Measurements from ENCODE around the gene GNAL. TPM values are rescaled to one million over a fixed set of nuclear protein-coding genes. Genes with fewer than 3 reads are reported as not detected.

Gene GNAL
- total RNA-seq, 1 donor from 2014 or later: 4.5 TPM

GRCh38 chr18:11739893-11740292 lies 50.8 kb downstream of the GNAL start:
- Histone ChIP-seq H3K36me3 (ENCODE audit: insufficient read depth, low read length) (no peaks in the 10 kb centered on the region), H3K4me1 (ENCODE audit: insufficient read depth, low read length) (no peaks in the 10 kb centered on the region), H3K79me2 (ENCODE audit: insufficient read depth, low read length) (no peaks in the 10 kb centered on the region), H3K9me3 (ENCODE audit: insufficient read depth, low read depth, low read length) (no peaks in the 10 kb centered on the region), H3K4me2 (ENCODE audit: low read length) (no peak overlapping the region), H3K4me3 (ENCODE audit: insufficient read depth, low read depth, low read length) (no peak overlapping the region), H3K9ac (ENCODE audit: low read length) (no peak overlapping the region), H3K27ac (ENCODE audit: low read depth, low read length) (no peak overlapping the region), H3K27me3 (ENCODE audit: insufficient read depth, low read length) (peaks cover 19% of the 10 kb centered on the region), H4K20me1 (ENCODE audit: insufficient read depth, low read length) (no peaks in the 10 kb centered on the region), H2AFZ (ENCODE audit: low read depth, low read length) (no peak overlapping the region)
- FAIRE-seq: no peak
- Mint-ChIP-seq H3K36me3 (ENCODE audit: low read depth, unreplicated experiment) (no peaks in the 10 kb centered on the region), H3K27ac (ENCODE audit: unreplicated experiment) (no peak overlapping the region), H3K27me3 (ENCODE audit: low read depth, unreplicated experiment) (peaks cover 15% of the 10 kb centered on the region), H3K4me3 (ENCODE audit: unreplicated experiment) (no peak overlapping the region), H3K9me3 (ENCODE audit: unreplicated experiment) (no peaks in the 10 kb centered on the region), H3K4me1 (ENCODE audit: low read depth, unreplicated experiment) (no peaks in the 10 kb centered on the region)
- TF ChIP-seq EZH2 (IDR thresholded peaks at IDR 0.05; ENCODE audit: insufficient read depth, low read length): no peak
- TF ChIP-seq CTCF (IDR thresholded peaks at IDR 0.05; ENCODE audit: insufficient read depth, low read depth, low read length): no peak
- no peak for DNase-seq (ENCODE audit: low read depth)

DNA sequence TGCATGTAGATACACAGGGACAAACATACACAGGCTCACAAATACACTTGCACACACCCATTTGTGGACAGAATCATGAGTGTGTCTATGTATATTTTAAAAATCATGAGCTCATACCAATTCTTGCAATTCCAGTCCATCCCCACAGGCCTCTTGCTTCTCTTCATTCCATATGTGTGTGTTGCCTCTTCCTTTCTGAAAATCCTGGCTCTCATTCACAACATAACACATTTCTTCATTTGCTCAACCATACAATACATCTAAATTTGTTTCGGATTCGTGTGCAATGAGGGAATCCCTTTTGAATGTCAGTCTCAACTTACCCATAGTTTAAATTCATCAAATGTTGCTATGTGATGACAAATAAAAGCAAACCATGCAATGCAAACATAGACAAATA lies 51.4 kb downstream of the GNAL start:
- Mint-ChIP-seq H3K9me3 (ENCODE audit: unreplicated experiment) (no peaks in the 10 kb centered on the region), H3K27me3 (ENCODE audit: low read depth, unreplicated experiment) (peaks cover 15% of the 10 kb centered on the region), H3K4me1 (ENCODE audit: low read depth, unreplicated experiment) (no peaks in the 10 kb centered on the region), H3K27ac (ENCODE audit: unreplicated experiment) (no peak overlapping the region), H3K36me3 (ENCODE audit: low read depth, unreplicated experiment) (no peaks in the 10 kb centered on the region), H3K4me3 (ENCODE audit: unreplicated experiment) (no peak overlapping the region)
- Histone ChIP-seq H3K9me3 (ENCODE audit: insufficient read depth, low read depth, low read length) (no peaks in the 10 kb centered on the region), H3K36me3 (ENCODE audit: insufficient read depth, low read length) (no peaks in the 10 kb centered on the region), H3K27me3 (ENCODE audit: insufficient read depth, low read length) (peaks cover 20% of the 10 kb centered on the region), H2AFZ (ENCODE audit: low read depth, low read length) (no peak overlapping the region), H3K79me2 (ENCODE audit: insufficient read depth, low read length) (no peaks in the 10 kb centered on the region), H3K4me3 (ENCODE audit: insufficient read depth, low read depth, low read length) (no peak overlapping the region), H3K4me1 (ENCODE audit: insufficient read depth, low read length) (no peaks in the 10 kb centered on the region), H3K4me2 (ENCODE audit: low read length) (no peak overlapping the region), H3K27ac (ENCODE audit: low read depth, low read length) (no peak overlapping the region), H4K20me1 (ENCODE audit: insufficient read depth, low read length) (no peaks in the 10 kb centered on the region), H3K9ac (ENCODE audit: low read length) (no peak overlapping the region)
- FAIRE-seq (no peak), DNase-seq (ENCODE audit: low read depth) (no peak)
- TF ChIP-seq EZH2 (IDR thresholded peaks at IDR 0.05; ENCODE audit: insufficient read depth, low read length) (no peak), CTCF (IDR thresholded peaks at IDR 0.05; ENCODE audit: insufficient read depth, low read depth, low read length) (no peak)

DNA sequence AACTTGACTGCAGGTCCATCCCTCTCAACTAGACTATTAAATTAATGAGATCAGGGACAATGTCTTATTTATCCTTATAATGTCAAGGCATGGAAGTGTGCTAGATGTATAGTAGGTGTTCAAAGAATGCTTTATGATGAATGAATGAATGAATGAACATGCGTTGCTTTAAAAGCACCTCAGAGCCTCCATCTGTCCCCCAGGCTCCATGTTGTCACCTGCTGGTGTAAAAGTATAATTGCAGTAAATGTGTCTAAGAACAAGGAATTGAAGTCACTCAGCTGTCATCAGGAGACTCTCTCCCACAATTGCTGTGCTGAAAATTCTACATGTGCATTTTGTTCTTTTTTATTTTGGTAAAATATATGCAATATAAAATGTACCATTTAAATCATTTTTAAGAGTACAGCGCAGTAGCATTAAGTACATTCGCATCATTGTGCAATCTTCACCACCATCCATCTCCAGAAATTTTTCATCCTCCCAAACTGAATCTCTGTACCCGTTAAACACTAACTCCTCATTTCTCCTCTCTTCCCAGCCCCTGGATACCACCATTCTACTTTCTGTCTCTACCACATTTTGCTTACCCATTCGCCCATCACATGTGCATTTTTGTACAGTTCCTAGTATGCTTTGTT lies 52.6 kb downstream of the GNAL start:
- Mint-ChIP-seq H3K36me3 (ENCODE audit: low read depth, unreplicated experiment) (no peaks in the 10 kb centered on the region), H3K27ac (ENCODE audit: unreplicated experiment) (no peak overlapping the region), H3K27me3 (ENCODE audit: low read depth, unreplicated experiment) (peaks cover 23% of the 10 kb centered on the region), H3K4me1 (ENCODE audit: low read depth, unreplicated experiment) (no peaks in the 10 kb centered on the region), H3K4me3 (ENCODE audit: unreplicated experiment) (no peak overlapping the region), H3K9me3 (ENCODE audit: unreplicated experiment) (peaks cover 1% of the 10 kb centered on the region)
- FAIRE-seq: no peak
- Histone ChIP-seq H4K20me1 (ENCODE audit: insufficient read depth, low read length) (no peaks in the 10 kb centered on the region), H3K9ac (ENCODE audit: low read length) (no peak overlapping the region), H3K4me3 (ENCODE audit: insufficient read depth, low read depth, low read length) (no peak overlapping the region), H3K4me2 (ENCODE audit: low read length) (no peak overlapping the region), H3K79me2 (ENCODE audit: insufficient read depth, low read length) (no peaks in the 10 kb centered on the region), H3K27me3 (ENCODE audit: insufficient read depth, low read length) (peaks cover 18% of the 10 kb centered on the region), H3K27ac (ENCODE audit: low read depth, low read length) (no peak overlapping the region), H3K36me3 (ENCODE audit: insufficient read depth, low read length) (no peaks in the 10 kb centered on the region), H3K9me3 (ENCODE audit: insufficient read depth, low read depth, low read length) (no peaks in the 10 kb centered on the region), H2AFZ (ENCODE audit: low read depth, low read length) (no peak overlapping the region), H3K4me1 (ENCODE audit: insufficient read depth, low read length) (no peaks in the 10 kb centered on the region)
- no peak for DNase-seq (ENCODE audit: low read depth)
- TF ChIP-seq CTCF (IDR thresholded peaks at IDR 0.05; ENCODE audit: insufficient read depth, low read depth, low read length) (peak; percentile 31), EZH2 (IDR thresholded peaks at IDR 0.05; ENCODE audit: insufficient read depth, low read length) (no peak)
